ENCODE measurements around the gene CCND1.
A peak's percentile ranks its signal among the peaks of the same experiment; 100 is the strongest.

The CCND1 gene

DNA sequence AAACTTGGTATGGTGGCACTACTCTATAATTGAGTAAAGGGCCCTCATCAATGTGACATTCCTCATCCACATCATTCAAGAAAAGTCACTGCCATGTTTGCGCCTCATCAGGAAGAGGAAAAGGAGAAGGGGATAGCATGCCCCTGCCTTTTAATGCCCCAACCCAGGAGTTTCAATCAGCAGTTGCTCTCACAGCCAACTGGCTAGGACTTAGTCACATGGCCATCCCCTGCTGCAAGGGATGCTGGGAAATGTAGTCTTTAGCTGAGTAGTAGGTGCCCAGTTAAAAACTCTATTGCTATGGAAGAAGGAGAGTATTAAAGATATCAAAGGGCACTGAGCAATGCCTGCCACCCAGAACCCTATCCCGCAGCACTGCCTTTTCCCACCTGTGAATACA is 10.9 kb upstream of the CCND1 start:
- peak; percentile 40 for DNase-seq (ENCODE audit: low read depth)
- TF ChIP-seq, protein P1, sequence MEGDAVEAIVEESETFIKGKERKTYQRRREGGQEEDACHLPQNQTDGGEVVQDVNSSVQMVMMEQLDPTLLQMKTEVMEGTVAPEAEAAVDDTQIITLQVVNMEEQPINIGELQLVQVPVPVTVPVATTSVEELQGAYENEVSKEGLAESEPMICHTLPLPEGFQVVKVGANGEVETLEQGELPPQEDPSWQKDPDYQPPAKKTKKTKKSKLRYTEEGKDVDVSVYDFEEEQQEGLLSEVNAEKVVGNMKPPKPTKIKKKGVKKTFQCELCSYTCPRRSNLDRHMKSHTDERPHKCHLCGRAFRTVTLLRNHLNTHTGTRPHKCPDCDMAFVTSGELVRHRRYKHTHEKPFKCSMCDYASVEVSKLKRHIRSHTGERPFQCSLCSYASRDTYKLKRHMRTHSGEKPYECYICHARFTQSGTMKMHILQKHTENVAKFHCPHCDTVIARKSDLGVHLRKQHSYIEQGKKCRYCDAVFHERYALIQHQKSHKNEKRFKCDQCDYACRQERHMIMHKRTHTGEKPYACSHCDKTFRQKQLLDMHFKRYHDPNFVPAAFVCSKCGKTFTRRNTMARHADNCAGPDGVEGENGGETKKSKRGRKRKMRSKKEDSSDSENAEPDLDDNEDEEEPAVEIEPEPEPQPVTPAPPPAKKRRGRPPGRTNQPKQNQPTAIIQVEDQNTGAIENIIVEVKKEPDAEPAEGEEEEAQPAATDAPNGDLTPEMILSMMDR (conservative IDR thresholded peaks at IDR 0.05; ENCODE audit: control insufficient read depth, insufficient read depth, low read depth, low read length), result no peak
- no peak overlapping the region for H3K4me3 ChIP-seq (ENCODE audit: control insufficient read depth, low read depth, low read length)

DNA sequence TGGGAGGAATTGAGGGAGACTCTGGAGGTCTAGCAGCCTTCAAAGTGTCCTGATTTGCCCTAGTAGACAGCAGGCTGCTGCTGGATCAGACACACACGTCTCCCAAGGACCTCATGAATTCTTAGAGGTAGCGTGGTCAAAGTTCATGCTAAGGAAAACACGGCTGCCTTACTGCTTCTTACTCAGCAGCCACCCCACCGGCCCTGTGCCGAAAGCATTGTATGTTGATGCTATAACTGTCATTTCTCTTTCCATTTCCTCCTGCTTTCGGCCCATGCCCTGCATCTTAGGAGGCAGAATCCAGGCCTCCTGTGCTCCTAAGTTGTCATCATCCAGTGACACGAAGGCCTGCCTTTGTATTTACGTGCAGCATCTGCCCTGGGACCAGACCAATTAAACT is 10.5 kb upstream of the CCND1 start:
- no peak overlapping the region for H3K4me3 ChIP-seq (ENCODE audit: control insufficient read depth, low read depth, low read length)
- no peak for DNase-seq (ENCODE audit: low read depth)
- TF ChIP-seq, protein P1 (conservative IDR thresholded peaks at IDR 0.05; ENCODE audit: control insufficient read depth, insufficient read depth, low read depth, low read length), result no peak

DNA sequence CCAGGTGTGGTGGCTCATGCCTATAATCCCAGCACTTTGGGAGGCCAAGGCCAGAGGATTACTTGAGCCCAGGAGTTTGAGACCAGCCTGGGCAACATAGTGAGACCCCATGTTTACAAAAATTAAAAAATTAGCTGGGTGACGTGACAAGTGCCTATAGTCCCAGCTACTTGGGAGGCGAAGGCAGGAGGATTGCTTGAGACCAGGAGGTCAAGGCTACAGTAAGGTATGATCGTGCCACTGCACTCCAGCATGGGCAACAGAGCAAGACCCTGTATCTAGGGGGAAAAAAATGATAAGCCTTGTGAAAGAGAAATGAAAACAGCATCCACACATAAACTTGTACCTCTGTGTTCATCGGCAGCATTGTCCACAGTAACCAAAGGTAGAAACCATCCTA is 8.1 kb upstream of the CCND1 start:
- DNase-seq (ENCODE audit: low read depth), result no peak
- H3K4me3 ChIP-seq (ENCODE audit: control insufficient read depth, low read depth, low read length), result no peak overlapping the region
- TF ChIP-seq, protein P1 (conservative IDR thresholded peaks at IDR 0.05; ENCODE audit: control insufficient read depth, insufficient read depth, low read depth, low read length), result no peak

DNA sequence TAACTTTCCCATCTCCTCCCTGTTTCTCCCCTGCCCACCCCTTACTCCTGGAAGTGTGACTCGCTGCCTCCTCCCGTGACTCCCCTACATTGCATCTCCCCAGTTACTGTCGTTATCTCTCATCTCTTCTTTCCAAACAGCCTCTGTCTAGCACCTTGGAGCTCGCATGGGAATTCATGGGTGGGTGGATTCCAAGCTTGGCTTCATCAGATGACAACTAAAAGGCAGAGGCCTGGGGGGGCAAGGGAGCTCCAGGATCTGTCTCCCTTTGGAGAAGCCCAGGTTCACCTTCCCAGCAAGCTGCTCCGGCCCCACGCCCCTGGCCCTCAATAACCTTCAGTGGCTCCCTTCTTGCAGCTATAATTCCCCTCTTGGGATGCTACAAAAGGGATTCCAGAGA is 6.9 kb upstream of the CCND1 start:
- TF ChIP-seq, protein P1 (conservative IDR thresholded peaks at IDR 0.05; ENCODE audit: control insufficient read depth, insufficient read depth, low read depth, low read length), result no peak
- no peak overlapping the region for H3K4me3 ChIP-seq (ENCODE audit: control insufficient read depth, low read depth, low read length)

DNA sequence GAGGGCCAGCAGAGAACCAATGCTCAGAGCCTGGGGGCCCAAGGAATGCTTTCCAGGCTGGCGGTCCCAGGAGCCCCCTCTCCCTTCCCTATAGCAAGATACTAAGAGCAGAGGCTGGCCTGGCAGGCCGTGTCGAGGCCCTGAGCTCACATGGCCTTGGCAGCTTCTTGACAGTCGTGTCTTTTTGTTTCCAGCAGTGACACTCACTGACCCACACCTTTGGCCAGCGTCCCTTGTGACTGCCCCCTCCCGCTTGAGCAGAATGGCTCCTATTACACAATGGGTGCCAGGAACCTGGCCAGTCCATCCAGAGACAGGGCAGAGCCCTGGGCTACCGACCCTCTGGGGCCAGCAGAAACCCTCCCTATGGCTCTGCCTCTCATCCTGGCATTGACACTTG is 6.4 kb upstream of the CCND1 start:
- no peak for DNase-seq (ENCODE audit: low read depth)
- TF ChIP-seq, protein P1 (conservative IDR thresholded peaks at IDR 0.05; ENCODE audit: control insufficient read depth, insufficient read depth, low read depth, low read length), result no peak

More for the DNA sequence above, 6.9 kb upstream of the CCND1 start:
- no peak for DNase-seq (ENCODE audit: low read depth)

DNA sequence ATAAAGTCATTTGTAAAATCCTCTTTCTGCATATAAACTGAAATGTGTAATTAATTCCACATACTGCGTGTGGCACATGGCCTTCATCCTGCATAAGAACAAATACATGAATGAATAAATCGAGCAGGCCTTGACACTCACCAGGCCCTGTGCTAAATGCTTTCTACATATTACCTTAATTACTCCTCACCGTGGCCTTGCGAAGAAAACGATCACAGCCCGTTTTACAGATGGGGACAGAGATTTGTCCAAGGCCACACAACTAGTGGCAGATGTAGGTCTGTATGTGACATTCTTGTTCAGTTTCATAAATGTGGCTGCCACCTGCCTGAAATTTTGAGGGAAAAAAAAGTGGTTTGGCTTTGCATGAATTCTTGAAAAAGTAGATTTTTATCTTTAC is 5.8 kb upstream of the CCND1 start:
- no peak overlapping the region for H3K4me3 ChIP-seq (ENCODE audit: control insufficient read depth, low read depth, low read length)
- no peak for DNase-seq (ENCODE audit: low read depth)
- TF ChIP-seq, protein P1 (conservative IDR thresholded peaks at IDR 0.05; ENCODE audit: control insufficient read depth, insufficient read depth, low read depth, low read length), result no peak

More for the DNA sequence above, 6.4 kb upstream of the CCND1 start:
- no peak overlapping the region for H3K4me3 ChIP-seq (ENCODE audit: control insufficient read depth, low read depth, low read length)
